Keratinocyte (primary cell): ENCODE results near the gene CTTNBP2.

ENCODE experiments used
- EZH2 ChIP-seq: IDR thresholded peaks from one replicate; pipeline ENCODE4 v1.6.1; 2012; ENCODE audit warnings: inconsistent platforms, mild to moderate bottlenecking, low read length, moderate library complexity
- TF ChIP-seq, protein P1 (sequence below), 3 experiments: IDR thresholded peaks in 1 of 3; conservative IDR thresholded peaks in 1 of 3; optimal IDR thresholded peaks in 1 of 3; 2 replicates in 2 of 3; 3 replicates in 1 of 3; pipeline versions ENCODE3 to v1.5.1; 2011; ENCODE audit warnings: low read length in 3 of 3, mild to moderate bottlenecking in 3 of 3, moderate library complexity in 2 of 3, control low read depth in 1 of 3, inconsistent platforms in 1 of 3; ENCODE audit not compliant: insufficient read depth in 2 of 3; ENCODE audit errors: extremely low read depth in 1 of 3

- TF ChIP-seq EZH2, result no peak
- TF ChIP-seq, protein P1, sequence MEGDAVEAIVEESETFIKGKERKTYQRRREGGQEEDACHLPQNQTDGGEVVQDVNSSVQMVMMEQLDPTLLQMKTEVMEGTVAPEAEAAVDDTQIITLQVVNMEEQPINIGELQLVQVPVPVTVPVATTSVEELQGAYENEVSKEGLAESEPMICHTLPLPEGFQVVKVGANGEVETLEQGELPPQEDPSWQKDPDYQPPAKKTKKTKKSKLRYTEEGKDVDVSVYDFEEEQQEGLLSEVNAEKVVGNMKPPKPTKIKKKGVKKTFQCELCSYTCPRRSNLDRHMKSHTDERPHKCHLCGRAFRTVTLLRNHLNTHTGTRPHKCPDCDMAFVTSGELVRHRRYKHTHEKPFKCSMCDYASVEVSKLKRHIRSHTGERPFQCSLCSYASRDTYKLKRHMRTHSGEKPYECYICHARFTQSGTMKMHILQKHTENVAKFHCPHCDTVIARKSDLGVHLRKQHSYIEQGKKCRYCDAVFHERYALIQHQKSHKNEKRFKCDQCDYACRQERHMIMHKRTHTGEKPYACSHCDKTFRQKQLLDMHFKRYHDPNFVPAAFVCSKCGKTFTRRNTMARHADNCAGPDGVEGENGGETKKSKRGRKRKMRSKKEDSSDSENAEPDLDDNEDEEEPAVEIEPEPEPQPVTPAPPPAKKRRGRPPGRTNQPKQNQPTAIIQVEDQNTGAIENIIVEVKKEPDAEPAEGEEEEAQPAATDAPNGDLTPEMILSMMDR (optimal IDR thresholded peaks at IDR 0.05 in 1 of 3, IDR thresholded peaks at IDR 0.05 in 1 of 3, conservative IDR thresholded peaks at IDR 0.05 in 1 of 3; ENCODE audit: extremely low read depth in 1 of 3, insufficient read depth in 2 of 3, low read length in 3 of 3), result no peak
These were observed 43.1 kb upstream of the CTTNBP2 start for GRCh38 chr7:117916309-117916708.
